GM18951 (cell line): Measurements from ENCODE around the gene HES7.
"Not testable (repeated sequence)": the region's sequence is repeated elsewhere in the genome, so short reads cannot be mapped to it uniquely, and the experiment has no call there.

ENCODE experiments used
- POLR2A ChIP-seq: IDR thresholded peaks from 4 replicates; pipeline ENCODE4 v1.6.1; 2011; ENCODE audit warnings: mild to moderate bottlenecking; ENCODE audit not compliant: insufficient read length, insufficient read depth; ENCODE audit errors: extremely low read depth
- in situ Hi-C: fragments of 300-500 bp; cut with MboI; formaldehyde crosslinking; loops from one replicate; pipeline ENCODE4 v1.12.0; 2022; ENCODE audit warnings: low sequenced_read_pairs, mixed read lengths, inconsistent platforms; ENCODE audit not compliant: unreplicated experiment

HES7 gene

GRCh38 chr17:8080208-8080798 lies 43.6 kb downstream of the HES7 start:
- TF ChIP-seq POLR2A, result no peak
- in situ Hi-C loops, result no loop called here

- no peak for TF ChIP-seq POLR2A
- in situ Hi-C loops, result no loop called here
These were observed 44.4 kb downstream of the HES7 start for GRCh38 chr17:8079291-8080207.

GRCh38 chr17:8077939-8078338 lies 46.0 kb downstream of the HES7 start:
- in situ Hi-C loops, result not testable (repeated sequence)

DNA sequence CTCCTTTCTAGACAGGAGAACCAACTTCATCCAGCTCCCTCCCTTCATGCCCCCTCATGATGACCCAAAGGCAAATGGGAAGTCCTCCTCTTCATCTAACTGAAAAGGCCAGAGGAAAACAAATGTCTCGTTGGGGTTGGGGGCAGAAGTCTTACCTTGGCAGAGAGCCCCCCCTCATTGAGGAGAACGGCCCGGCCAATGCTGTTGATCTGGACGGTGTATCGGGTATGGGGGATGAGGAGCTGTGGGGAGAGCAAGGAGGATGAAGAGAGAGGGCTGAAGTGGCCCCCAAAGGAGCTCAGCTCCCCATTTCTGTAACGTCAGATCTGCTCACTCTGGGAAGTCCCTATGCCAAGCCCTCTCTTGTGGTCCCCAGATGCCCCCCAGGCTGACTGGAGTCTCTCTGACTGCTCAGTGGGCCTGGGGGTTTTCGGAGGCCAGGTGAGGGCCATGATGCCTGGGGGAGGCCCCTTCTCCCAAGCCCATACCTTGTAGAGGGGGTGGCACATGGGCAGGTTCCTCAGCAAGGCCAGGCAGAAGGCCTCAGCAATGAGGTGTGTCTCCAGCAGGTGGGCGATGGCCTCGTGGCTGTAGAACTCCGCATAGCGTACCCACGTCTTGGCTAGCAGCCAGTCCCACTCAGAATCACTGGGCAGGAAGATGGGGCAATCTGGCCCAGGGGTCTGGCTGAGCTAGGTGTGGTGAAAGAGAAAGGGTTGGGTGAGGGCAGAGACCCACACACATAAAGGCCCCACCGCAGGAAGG lies 47.2 kb downstream of the HES7 start:
- in situ Hi-C loops, result no loop called here
- no peak for TF ChIP-seq POLR2A

DNA sequence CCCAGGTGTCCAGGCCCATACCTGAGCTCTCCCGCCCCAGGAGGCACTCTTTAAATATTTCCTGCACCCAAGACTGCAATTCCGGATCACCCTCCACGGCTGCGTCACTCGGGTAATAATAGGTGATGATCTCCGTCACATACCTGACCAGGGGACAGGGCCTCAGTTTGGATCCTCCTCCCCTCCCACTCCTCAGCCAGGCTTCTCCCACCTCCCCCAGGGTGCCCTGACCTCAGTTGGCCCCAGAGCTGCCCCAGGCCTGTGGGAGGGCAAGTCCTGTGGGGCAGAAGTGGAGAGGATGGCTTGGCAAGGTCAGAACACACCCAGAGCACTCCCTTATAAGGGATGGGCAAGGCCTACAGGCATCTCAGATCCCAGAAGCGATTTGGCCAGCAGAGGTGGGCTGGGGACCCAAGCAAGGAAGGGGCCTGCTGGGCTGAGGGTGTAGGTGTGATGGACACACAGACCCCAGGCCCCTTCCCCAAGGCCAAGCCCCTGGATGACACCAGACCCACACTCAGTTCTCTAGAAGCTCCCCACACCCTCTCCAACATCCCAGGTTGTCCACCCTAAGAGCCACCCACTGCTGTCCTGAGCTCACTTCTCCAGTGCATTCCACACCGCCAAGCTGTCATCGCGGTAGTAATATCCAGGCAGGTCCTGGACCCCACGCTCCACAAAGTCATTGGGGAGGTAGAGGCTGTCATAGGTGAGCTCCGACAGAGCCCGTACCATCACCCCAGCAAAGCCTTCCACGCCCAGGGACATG lies 48.1 kb downstream of the HES7 start:
- no peak for TF ChIP-seq POLR2A
- in situ Hi-C loops, result no loop called here

- in situ Hi-C loops, result no loop called here
- no peak for TF ChIP-seq POLR2A
These were observed 48.8 kb downstream of the HES7 start for GRCh38 chr17:8075081-8075480.

GRCh38 chr17:8074554-8074953 lies 49.4 kb downstream of the HES7 start:
- in situ Hi-C loops, result no loop called here
- no peak for TF ChIP-seq POLR2A

GRCh38 chr17:8073627-8074484 lies 50.0 kb downstream of the HES7 start:
- in situ Hi-C loops, result no loop called here
- TF ChIP-seq POLR2A, result no peak

DNA sequence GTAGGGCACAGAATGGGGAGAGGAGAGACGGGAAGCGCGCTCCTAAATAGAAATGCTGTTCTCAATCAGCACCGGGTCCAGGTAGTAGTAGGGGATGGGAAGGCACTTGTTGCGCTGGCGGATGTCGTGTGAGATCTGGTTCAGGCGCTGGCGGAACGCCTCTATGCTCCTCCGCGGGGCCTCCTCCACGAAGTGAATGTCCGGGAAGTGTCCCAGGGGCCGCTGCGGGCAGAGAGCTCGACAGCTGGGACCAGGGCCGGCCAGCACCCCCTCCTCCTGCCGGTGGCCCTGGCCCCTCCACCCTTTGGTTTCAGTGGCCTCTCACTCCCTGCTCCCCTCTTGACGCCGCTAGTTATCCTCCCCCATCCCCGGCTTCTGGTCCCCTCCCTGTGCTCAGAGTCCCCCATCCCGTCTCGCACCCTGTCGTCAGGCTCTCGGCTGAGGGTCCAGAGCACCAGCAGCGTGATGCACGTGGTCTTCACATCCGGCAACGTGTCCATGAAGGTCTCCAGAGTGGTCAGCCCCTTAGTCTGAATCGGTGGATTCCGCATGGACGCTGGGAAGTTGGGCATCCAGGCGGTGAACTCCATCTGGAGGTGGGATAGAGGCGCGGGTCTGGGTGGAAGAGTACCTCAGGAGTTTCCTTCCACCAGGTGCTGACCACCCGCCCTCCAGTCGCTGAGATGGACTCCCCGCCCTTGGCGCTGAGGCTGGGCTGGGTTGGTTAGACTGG lies 51.0 kb downstream of the HES7 start:
- TF ChIP-seq POLR2A, result no peak
- in situ Hi-C loops, result no loop called here

DNA sequence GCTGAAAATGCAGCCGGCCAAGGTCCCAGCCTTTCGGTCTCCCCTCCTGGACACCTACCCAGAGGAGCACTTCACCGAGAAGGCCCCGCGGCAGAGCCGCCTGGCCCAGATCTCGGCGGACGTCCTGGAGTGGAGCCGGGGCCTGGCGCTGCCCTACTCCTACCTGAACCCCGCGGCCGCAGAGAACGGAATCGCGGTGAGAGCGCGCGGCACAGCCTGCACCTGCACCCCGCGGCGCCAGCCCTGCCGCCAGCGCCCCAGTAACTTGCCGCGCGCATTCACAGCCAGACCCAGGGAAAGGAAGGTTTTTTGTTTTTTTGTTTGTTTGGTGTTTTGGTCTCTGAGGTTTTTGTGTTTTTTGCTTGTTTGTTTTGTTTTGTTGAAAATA lies 51.6 kb downstream of the HES7 start:
- in situ Hi-C loops, result no loop called here
- no peak for TF ChIP-seq POLR2A

GRCh38 chr17:8071496-8071895 lies 52.4 kb downstream of the HES7 start:
- TF ChIP-seq POLR2A, result no peak

More at GRCh38 chr17:8071496-8071895, 52.4 kb downstream of the HES7 start:
- in situ Hi-C loops, result no loop called here
